Transverse colon (tissue), 4 donors: ENCODE data around the gene BCL2L12.

ENCODE experiments used
- CTCF ChIP-seq, 5 experiments: fragments of 200-600 bp in 3 of 5; fragments of 450-650 bp in 2 of 5; sonication (generic) in 3 of 5; IDR thresholded peaks; 1 replicate in 2 of 5; 2 replicates in 3 of 5; pipeline ENCODE4 v1.5.1; 2016 to 2017; ENCODE audit warnings: antibody characterized with exemption in 5 of 5, inconsistent platforms in 3 of 5, mild to moderate bottlenecking in 2 of 5, moderate library complexity in 1 of 5
- EP300 ChIP-seq: sonication (generic); formaldehyde crosslinking; IDR thresholded peaks from one replicate; pipeline ENCODE4 v1.6.1; 2017; ENCODE audit warnings: antibody characterized with exemption, low read depth
- POLR2A ChIP-seq: fragments of 450-650 bp; IDR thresholded peaks from one replicate; pipeline ENCODE4 v1.6.1; 2016; ENCODE audit warnings: antibody characterized with exemption, mild to moderate bottlenecking, moderate library complexity
- POLR2AphosphoS5 ChIP-seq, 3 donors: sonication (generic); formaldehyde crosslinking; IDR thresholded peaks; one replicate each; pipeline ENCODE4 v1.6.1; 2016; ENCODE audit warnings: antibody characterized with exemption in 3 of 3

- TF ChIP-seq CTCF (IDR thresholded peaks at IDR 0.05) (no peak), POLR2A (no peak), EP300 (no peak), POLR2AphosphoS5 (IDR thresholded peaks at IDR 0.05) (no peak)
These were observed 46.7 kb downstream of the BCL2L12 start for GRCh38 chr19:49712397-49712859.
